GM23338 (cell line): ENCODE results near the gene FRAS1. TPM values are rescaled to one million over a fixed set of nuclear protein-coding genes. Genes with fewer than 3 reads are reported as not detected.

Experiments used
- ATAC-seq: fragments of 200-7000 bp; cut with Tn5 transposase; 3 replicates; pipeline ENCODE4 v1.9.1; 2020
- DNase-seq: peaks from one replicate; pipeline ENCODE4 v3.0.0-alpha.2; 2015; ENCODE audit warnings: low spot score
- H2AFZ ChIP-seq: fragments of 200-600 bp; sonication (generic); 2 replicates; pipeline ENCODE4 v1.8.0; 2016; ENCODE audit warnings: antibody characterized with exemption, mild to moderate bottlenecking, moderate library complexity
- H3F3A ChIP-seq: fragments of 200-600 bp; sonication (generic); replicated peaks from 2 replicates; pipeline ENCODE4 v1.8.0; 2017; ENCODE audit warnings: antibody characterized with exemption, mixed run types, low read depth
- H3K27ac ChIP-seq: fragments of 200-600 bp; sonication (generic); 2 replicates; pipeline ENCODE4 v1.6.1; 2016; ENCODE audit warnings: low read depth
- H3K27me3 ChIP-seq: fragments of 200-600 bp; sonication (generic); 2 replicates; pipeline ENCODE4 v1.8.0; 2016; ENCODE audit warnings: mild to moderate bottlenecking, mixed run types, moderate library complexity; ENCODE audit not compliant: insufficient read depth
- H3K36me3 ChIP-seq: fragments of 200-600 bp; sonication (generic); 2 replicates; pipeline ENCODE4 v1.8.0; 2016; ENCODE audit warnings: mild to moderate bottlenecking; ENCODE audit not compliant: insufficient read depth
- H3K4me1 ChIP-seq: fragments of 200-600 bp; sonication (generic); 2 replicates; pipeline ENCODE4 v1.8.0; 2016; ENCODE audit warnings: mild to moderate bottlenecking, moderate library complexity; ENCODE audit not compliant: insufficient read depth
- H3K4me2 ChIP-seq: fragments of 200-600 bp; sonication (generic); 2 replicates; pipeline ENCODE4 v1.7.1; 2017; ENCODE audit warnings: mixed run types
- H3K4me3 ChIP-seq: fragments of 200-600 bp; sonication (generic); 2 replicates; pipeline ENCODE4 v1.6.1; 2016; ENCODE audit warnings: mixed run types
- H3K79me2 ChIP-seq: fragments of 200-600 bp; sonication (generic); replicated peaks from 2 replicates; pipeline ENCODE4 v1.8.0; 2017; ENCODE audit warnings: mild to moderate bottlenecking; ENCODE audit not compliant: insufficient read depth
- H3K9me2 ChIP-seq: fragments of 200-600 bp; sonication (generic); 2 replicates; pipeline ENCODE4 v1.8.0; 2017; ENCODE audit not compliant: insufficient read depth
- H4K20me1 ChIP-seq: fragments of 200-600 bp; sonication (generic); replicated peaks from 2 replicates; pipeline ENCODE4 v1.8.0; 2017; ENCODE audit warnings: mild to moderate bottlenecking; ENCODE audit not compliant: insufficient read depth
- H3K27ac Mint-ChIP-seq: 2 replicates; pipeline ENCODE4 v1.8.0; 2020; ENCODE audit warnings: inconsistent platforms, mild to moderate bottlenecking, moderate library complexity, mixed read lengths
- H3K27me3 Mint-ChIP-seq: 3 replicates; pipeline ENCODE4 v1.8.0; 2022; ENCODE audit warnings: low read depth, mild to moderate bottlenecking, moderate library complexity, mixed read lengths, inconsistent platforms; ENCODE audit not compliant: insufficient read depth, poor library complexity
- H3K36me3 Mint-ChIP-seq: 3 replicates; pipeline ENCODE4 v1.8.0; 2021; ENCODE audit warnings: low read depth, mild to moderate bottlenecking, inconsistent platforms, moderate library complexity, mixed read lengths
- H3K4me1 Mint-ChIP-seq: 3 replicates; pipeline ENCODE4 v1.8.0; 2020; ENCODE audit warnings: mild to moderate bottlenecking, inconsistent platforms, mixed read lengths
- H3K4me3 Mint-ChIP-seq: 3 replicates; pipeline ENCODE4 v1.8.0; 2021; ENCODE audit warnings: moderate library complexity, mild to moderate bottlenecking, inconsistent platforms, mixed read lengths
- H3K9me3 Mint-ChIP-seq: 3 replicates; pipeline ENCODE4 v1.8.0; 2020; ENCODE audit warnings: moderate library complexity, mild to moderate bottlenecking, inconsistent platforms, mixed read lengths
- CREB1 ChIP-seq: fragments of 250-450 bp; sonication (Bioruptor Pico); IDR thresholded peaks from 2 replicates; pipeline ENCODE4 v1.5.0; 2020; ENCODE audit warnings: low read depth, mild to moderate bottlenecking, moderate library complexity
- CTCF ChIP-seq, 2 experiments: fragments of 200-600 bp in 1 of 2; sonication (generic) in 1 of 2; conservative IDR thresholded peaks; 2 replicates each; pipeline versions ENCODE4 v1.5.1 to v1.6.1; 2016 to 2017; ENCODE audit warnings: antibody characterized with exemption in 2 of 2, low read depth in 2 of 2, mild to moderate bottlenecking in 2 of 2, moderate library complexity in 1 of 2
- ETS1 ChIP-seq: IDR thresholded peaks from 2 replicates; pipeline ENCODE4 v1.6.1; 2016; ENCODE audit warnings: antibody characterized with exemption
- EZH2phosphoT487 ChIP-seq: fragments of 200-600 bp; sonication (generic); IDR thresholded peaks from one replicate; pipeline ENCODE4 v1.8.1; 2018; ENCODE audit warnings: antibody characterized with exemption; ENCODE audit not compliant: unreplicated experiment
- JUNB ChIP-seq: IDR thresholded peaks from one replicate; pipeline ENCODE4 v1.6.1; 2016; ENCODE audit warnings: antibody characterized with exemption; ENCODE audit not compliant: unreplicated experiment
- NANOG ChIP-seq: IDR thresholded peaks from 2 replicates; pipeline ENCODE4 v1.6.1; 2016; ENCODE audit warnings: antibody characterized with exemption, borderline replicate concordance
- REST ChIP-seq: IDR thresholded peaks from one replicate; pipeline ENCODE4 v1.6.1; 2018; ENCODE audit warnings: antibody characterized with exemption; ENCODE audit not compliant: unreplicated experiment
- STAT1 ChIP-seq: IDR thresholded peaks from one replicate; pipeline ENCODE4 v1.6.1; 2016; ENCODE audit warnings: antibody characterized with exemption; ENCODE audit not compliant: unreplicated experiment
- ZNF114 ChIP-seq: fragments of 250-450 bp; sonication (Bioruptor Pico); IDR thresholded peaks from 2 replicates; pipeline ENCODE4 v1.5.0; 2020; ENCODE audit warnings: mild to moderate bottlenecking, moderate library complexity
- ZNF462 ChIP-seq: fragments of 250-450 bp; sonication (Bioruptor Pico); IDR thresholded peaks from 2 replicates; pipeline ENCODE4 v1.5.0; 2020; ENCODE audit warnings: mild to moderate bottlenecking, moderate library complexity
- polyA plus RNA-seq: library from polyadenylated mRNA; unstranded; fragments of >200 nt; fragmentation: Nextera tagmentation; extraction: Ambion mirVana; gene quantifications from 2 replicates; pipeline ENCODE4 v1.2.1, GENCODE V29; 2016
- total RNA-seq: library from RNA; depleted of rRNA; stranded (reverse); fragments of >200 nt; shearing (Covaris generic); gene quantifications from 2 replicates; pipeline ENCODE4 v1.2.3, GENCODE V29; 2014

Gene FRAS1
- total and polyA plus RNA-seq, 2 experiments from 2014 or later: 12.4 to 108 TPM

- TF ChIP-seq NANOG (no peak), ZNF114 (CRISPR knock-in tag) (no peak), STAT1 (no peak), REST (no peak), ETS1 (no peak), CTCF (conservative IDR thresholded peaks at IDR 0.05; ENCODE audit: low read depth in 2 of 2) (no peak)
Measured at GRCh38 chr4:78166622-78167021, 109.5 kb downstream of the FRAS1 start (continued).

GRCh38 chr4:78167510-78167909, 110.4 kb downstream of the FRAS1 start:
- Histone ChIP-seq H3K27ac (no peak overlapping the region), H3K79me2 (peaks cover 82% of the 10 kb centered on the region), H3K36me3 (no peaks in the 10 kb centered on the region), H3K4me1 (peaks cover 40% of the 10 kb centered on the region), H4K20me1 (peaks cover 8% of the 10 kb centered on the region), H3K27me3 (no peaks in the 10 kb centered on the region), H3F3A (no peaks in the 10 kb centered on the region), H2AFZ (no peak overlapping the region), H3K9me2 (no peaks in the 10 kb centered on the region), H3K4me3 (no peak overlapping the region), H3K4me2 (no peak overlapping the region)
- Mint-ChIP-seq H3K27ac (no peak overlapping the region), H3K4me3 (no peak overlapping the region), H3K36me3 (no peaks in the 10 kb centered on the region; the same call in 2 of the 3 replicates), H3K4me1 (peaks cover 55% of the 10 kb centered on the region), H3K27me3 (peaks cover 4% of the 10 kb centered on the region), H3K9me3 (no peaks in the 10 kb centered on the region)
- DNase-seq: no peak
- ATAC-seq: no peak
- TF ChIP-seq CREB1 (no peak), EZH2phosphoT487 (no peak), CTCF (conservative IDR thresholded peaks at IDR 0.05; ENCODE audit: low read depth in 2 of 2) (no peak), JUNB (no peak), ZNF462 (CRISPR knock-in tag) (no peak)
